ENCODE data around the gene CACNB1.

- TF ChIP-seq FOS (IDR thresholded peaks at IDR 0.05; ENCODE audit: low read depth, low read length) (no peak), CTCF (conservative IDR thresholded peaks at IDR 0.05; ENCODE audit: low read depth, low read length) (no peak), POLR2A (IDR thresholded peaks at IDR 0.05; ENCODE audit: low read depth, low read length) (no peak), RAD21 (IDR thresholded peaks at IDR 0.05; ENCODE audit: low read length) (no peak), CHD1 (IDR thresholded peaks at IDR 0.05; ENCODE audit: low read depth, low read length) (no peak)
Measured at GRCh38 chr17:39191750-39192510, 5.5 kb downstream of the CACNB1 start.

All from IMR-90 (cell line).